Fibroblast of skin of abdomen (primary cell): Measurements from ENCODE around the gene COX14.
"Not testable (repeated sequence)": the region's sequence is repeated elsewhere in the genome, so short reads cannot be mapped to it uniquely, and the experiment has no call there.

Experiments
- DNase-seq: peaks from one replicate; pipeline ENCODE4 v3.0.0-alpha.2; 2013

The COX14 gene

GRCh38 chr12:50110127-50110761 lies 1.8 kb upstream of the COX14 start:
- no peak for DNase-seq

DNA sequence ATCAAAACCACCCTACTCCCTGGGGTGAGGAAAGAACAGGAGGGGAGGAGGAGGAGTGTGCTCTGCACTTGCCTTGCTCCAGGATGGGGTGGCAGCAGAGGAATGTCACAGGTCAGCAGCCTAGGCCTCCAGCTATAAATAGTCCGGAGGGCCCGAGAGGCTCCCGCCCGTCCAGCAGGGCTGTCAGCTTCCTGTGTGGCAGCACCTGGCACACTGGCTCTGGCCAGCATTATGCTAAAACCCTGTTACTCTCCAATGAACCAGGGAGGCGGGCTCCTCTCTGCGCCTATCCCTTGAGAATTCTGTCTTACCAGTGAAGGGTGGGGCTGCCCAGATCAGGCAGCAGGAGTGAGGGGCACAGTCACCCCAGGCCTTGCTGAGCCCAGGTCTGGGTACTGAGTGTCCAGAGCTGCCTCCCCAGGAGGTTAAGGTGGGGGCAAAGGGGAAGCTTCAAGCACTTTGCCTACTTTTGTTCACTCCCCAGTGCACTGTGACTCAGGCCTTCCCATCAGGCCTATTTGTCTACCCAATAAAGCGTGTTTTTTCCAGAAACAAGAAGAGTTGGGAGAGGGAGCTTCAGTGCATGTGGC lies 1.2 kb upstream of the COX14 start:
- no peak for DNase-seq

- no peak for DNase-seq
These were observed 692 bp upstream of the COX14 start for GRCh38 chr12:50111395-50111692.

DNA sequence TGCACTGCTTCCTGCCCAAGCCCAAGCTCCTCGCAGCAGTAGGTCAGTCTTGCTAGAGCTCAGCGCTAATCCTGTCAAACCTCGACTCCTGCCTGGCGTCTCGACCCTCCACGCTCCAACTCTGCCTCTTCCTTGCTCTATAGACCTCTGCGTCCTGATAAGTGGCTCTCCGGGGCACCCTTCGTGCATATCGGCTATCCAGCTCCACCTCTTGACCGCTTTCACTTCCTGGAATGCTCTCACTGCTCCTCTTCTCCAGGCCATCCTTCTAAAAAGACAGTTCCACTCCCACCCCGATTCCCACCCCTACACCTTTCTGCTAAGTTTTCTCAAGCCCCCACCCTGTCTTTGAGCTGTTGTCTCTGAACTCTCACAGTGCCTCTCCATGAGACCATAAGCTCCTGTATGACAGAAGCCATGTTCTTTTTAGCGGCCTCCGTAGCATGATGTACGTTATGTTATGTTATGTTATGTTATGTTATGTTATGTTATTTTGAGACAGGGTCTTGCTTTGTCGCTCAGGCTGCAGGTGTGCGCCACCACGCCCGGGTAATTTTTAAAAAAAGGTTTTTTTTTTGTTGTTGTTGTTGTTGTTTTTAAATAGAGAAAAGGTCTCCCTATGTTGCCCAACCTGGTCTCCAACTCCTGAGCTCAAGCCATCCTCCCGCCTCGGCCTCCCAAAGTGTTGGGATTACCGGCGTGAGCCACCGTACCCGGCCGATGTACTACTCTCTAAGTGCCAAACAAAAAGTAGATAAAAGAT lies 601 bp downstream of the COX14 start:
- no peak for DNase-seq

DNA sequence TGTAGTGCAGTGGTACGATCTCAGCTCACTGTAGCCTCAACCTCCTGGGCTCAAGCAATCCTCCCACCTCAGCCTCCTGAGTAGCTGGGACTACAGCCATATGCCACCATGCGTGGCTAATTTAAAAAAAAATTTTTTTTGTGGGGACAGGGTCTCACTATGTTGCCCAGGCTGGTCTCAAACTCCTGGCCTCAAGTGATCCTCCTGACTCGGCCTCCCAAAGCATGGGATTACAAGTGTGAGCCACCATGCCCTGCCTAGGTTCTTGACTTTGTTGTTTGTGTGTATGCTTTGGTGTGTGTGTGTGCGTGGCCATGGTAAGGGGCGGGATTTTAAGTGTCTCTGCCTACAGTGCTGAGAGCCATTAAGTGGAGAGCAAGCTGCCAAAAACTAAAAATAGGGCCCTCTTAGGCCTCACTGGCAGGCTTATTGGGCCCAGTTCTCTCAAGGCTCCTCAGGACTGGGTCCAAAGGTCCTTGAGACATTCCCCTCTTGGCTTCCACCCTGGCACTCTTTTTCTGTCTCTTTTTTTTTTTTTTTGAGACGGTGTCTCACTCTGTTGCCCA lies 5.1 kb downstream of the COX14 start:
- DNase-seq = no peak

- no peak for DNase-seq
These were observed 7.4 kb downstream of the COX14 start for GRCh38 chr12:50119387-50119786.

GRCh38 chr12:50120521-50120920 lies 8.5 kb downstream of the COX14 start:
- DNase-seq = no peak

- DNase-seq = no peak
These were observed 8.9 kb downstream of the COX14 start for GRCh38 chr12:50120953-50121352.

- DNase-seq = no peak
These were observed 9.6 kb downstream of the COX14 start for GRCh38 chr12:50121641-50122040.

DNA sequence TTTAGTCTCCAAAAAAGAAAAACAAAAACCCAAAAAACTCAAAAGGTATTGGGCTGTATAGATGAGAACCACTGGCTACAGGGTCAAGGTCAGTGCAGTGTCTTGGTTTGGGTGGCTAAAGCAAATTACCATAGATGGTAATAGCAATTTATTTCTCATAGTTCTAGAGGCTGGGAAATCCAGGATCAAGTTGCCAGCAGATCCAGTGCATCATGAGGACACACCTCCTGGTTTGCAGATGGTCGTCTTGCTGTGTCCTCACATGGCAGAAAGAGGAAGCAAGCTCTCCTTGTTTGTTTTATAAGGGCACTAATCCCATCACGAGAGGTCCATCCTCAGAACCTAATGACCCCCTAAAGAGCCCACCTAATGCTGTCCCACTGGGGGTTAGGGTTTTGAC lies 11.2 kb downstream of the COX14 start:
- DNase-seq = no peak

GRCh38 chr12:50127546-50127945 lies 15.5 kb downstream of the COX14 start:
- no peak for DNase-seq

- no peak for DNase-seq
These were observed 17.3 kb downstream of the COX14 start for GRCh38 chr12:50129290-50129689.

DNA sequence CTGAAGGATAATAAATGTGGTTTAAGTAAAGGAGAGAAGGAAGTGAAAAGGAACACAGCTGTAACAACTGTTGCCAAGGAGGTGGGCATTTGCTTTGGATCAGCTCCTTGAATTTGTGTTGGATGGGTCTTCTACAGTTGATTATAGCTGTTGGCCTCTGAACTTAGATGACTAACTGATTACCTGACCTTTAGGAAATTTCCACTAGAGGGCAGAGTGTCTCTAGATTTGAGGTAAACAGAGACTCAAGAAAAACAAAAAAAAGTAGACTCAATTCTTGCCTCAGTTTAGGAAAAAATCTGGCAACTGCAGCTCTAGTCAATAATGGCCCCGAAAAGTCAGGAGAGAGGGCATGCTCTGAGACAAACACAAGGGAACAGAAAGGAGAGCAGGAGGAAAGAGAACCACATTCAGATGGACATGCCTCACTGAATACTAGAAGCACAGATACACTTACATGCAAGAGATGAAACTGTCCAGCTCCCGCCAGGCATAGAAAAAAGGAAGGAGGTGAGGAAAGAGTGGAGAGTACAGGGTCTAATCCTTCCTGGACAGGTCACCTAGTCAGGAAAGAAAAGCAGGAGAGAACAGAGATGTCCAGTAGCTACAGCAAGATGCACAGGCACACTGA lies 20.6 kb downstream of the COX14 start:
- DNase-seq = peak; percentile 49

DNA sequence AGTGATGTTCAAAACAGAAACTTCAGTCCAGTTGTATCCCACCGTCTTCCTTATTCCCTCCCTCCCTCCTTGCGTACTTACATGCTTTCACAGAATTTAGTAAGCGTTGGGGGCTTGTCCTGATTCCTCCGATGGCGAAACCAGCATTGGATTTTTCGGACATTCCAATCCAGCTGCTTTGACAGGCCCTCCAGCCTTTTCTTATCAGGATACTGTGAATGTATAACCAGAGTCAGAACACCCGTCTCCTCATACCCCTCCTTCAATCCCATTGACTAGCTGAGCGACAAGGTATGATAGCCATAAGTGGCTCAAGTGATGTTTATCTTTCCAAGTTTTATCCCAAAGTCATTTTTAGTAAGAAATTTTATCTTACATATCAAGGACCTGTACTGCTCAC lies 31.0 kb downstream of the COX14 start:
- no peak for DNase-seq

- DNase-seq = no peak
These were observed 33.4 kb downstream of the COX14 start for GRCh38 chr12:50145439-50145838.

DNA sequence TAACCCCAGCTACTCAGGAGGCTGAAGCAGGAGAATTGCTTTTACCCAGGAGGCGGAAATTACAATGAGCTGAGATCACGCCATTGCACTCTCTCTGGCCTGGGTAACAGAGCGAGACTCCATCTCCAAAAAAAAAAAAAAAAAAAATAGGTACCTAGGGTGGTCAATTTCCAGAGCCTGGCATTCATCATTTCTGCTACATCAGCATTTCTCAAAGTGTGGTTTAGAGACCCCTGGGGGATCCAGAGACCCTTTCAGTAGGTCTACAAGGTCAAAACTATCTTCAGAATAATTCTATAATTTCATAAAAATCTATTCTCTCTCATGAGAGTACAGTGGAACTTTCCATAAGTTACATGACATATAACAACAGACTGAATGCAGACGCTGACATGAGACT lies 35.2 kb downstream of the COX14 start:
- no peak for DNase-seq

- DNase-seq = not testable (repeated sequence)
These were observed 36.0 kb downstream of the COX14 start for GRCh38 chr12:50148011-50148410.

DNA sequence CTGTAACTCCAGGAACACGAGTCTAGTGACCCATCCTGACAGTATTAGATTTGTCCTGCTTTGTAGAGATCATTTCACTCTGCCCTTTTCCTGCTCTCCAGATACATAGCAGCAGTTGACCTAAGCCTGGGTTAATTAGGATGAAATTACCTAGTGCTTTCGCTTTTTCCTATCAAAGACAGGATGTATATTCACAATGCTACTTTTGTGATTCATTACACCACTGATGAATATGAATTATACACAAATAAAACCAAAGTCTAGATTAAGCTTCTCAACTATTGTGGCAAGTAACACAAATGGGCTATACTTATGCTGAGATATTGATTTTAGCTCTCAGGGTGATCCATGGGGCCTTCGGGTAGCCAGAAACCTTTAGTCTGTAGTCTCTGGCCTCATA lies 37.3 kb downstream of the COX14 start:
- no peak for DNase-seq

GRCh38 chr12:50151047-50151687 lies 39.1 kb downstream of the COX14 start:
- DNase-seq = no peak

GRCh38 chr12:50154947-50155346 lies 42.9 kb downstream of the COX14 start:
- DNase-seq = not testable (repeated sequence)

GRCh38 chr12:50156641-50157040 lies 44.6 kb downstream of the COX14 start:
- DNase-seq = no peak

- peak; percentile 14 for DNase-seq
These were observed 45.2 kb downstream of the COX14 start for GRCh38 chr12:50157259-50157658.

DNA sequence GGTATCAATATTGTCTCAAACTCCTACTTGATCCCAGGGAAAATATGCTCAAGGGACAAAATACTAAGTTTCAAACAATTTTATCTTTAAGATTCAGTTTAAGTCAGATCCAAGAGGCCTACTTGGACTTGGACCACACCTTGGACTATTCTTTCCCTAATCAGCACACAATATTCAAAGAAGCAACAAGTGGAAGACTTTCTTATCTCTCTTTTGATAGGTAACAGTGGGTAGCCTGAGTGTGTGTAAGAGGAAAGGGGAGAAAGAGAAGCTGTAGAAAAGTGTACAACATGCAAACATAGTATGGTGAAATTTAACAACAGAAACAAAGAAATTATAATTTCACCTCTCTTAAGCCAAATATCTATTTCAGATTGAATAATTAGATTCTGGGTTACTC lies 48.6 kb downstream of the COX14 start:
- no peak for DNase-seq
